CD4-positive, alpha-beta T cell treated with Interleukin-4 for 4 hours (primary cell): Measurements from ENCODE around the gene ETS1.

Source experiments
- DNase-seq: peaks from one replicate; pipeline ENCODE4 v3.0.0-alpha.2; 2020

The ETS1 gene

GRCh38 chr11:128616161-128616560 lies 28.8 kb upstream of the ETS1 start:
- no peak for DNase-seq

GRCh38 chr11:128615612-128616011 lies 28.3 kb upstream of the ETS1 start:
- DNase-seq = no peak

GRCh38 chr11:128615076-128615475 lies 27.7 kb upstream of the ETS1 start:
- DNase-seq = no peak

- no peak for DNase-seq
Measured at GRCh38 chr11:128614026-128614425, 26.7 kb upstream of the ETS1 start.

GRCh38 chr11:128613300-128613995 lies 26.1 kb upstream of the ETS1 start:
- DNase-seq = no peak

- peak; percentile 55 for DNase-seq
Measured at GRCh38 chr11:128610721-128611617, 23.6 kb upstream of the ETS1 start.

GRCh38 chr11:128609785-128610184 lies 22.4 kb upstream of the ETS1 start:
- DNase-seq = no peak

- no peak for DNase-seq
Measured at GRCh38 chr11:128608746-128609407, 21.5 kb upstream of the ETS1 start.

- DNase-seq = no peak
Measured at GRCh38 chr11:128607819-128608218, 20.5 kb upstream of the ETS1 start.

- no peak for DNase-seq
Measured at GRCh38 chr11:128604723-128605122, 17.4 kb upstream of the ETS1 start.

- peak; percentile 22 for DNase-seq
Measured at GRCh38 chr11:128603752-128604414, 16.5 kb upstream of the ETS1 start.

- DNase-seq = no peak
Measured at GRCh38 chr11:128603003-128603696, 15.8 kb upstream of the ETS1 start.

- DNase-seq = no peak
Measured at GRCh38 chr11:128599729-128600128, 12.4 kb upstream of the ETS1 start.

GRCh38 chr11:128598506-128599150 lies 11.3 kb upstream of the ETS1 start:
- no peak for DNase-seq

GRCh38 chr11:128598096-128598495 lies 10.7 kb upstream of the ETS1 start:
- no peak for DNase-seq

- no peak for DNase-seq
Measured at GRCh38 chr11:128597209-128597608, 9.9 kb upstream of the ETS1 start.

GRCh38 chr11:128596250-128596649 lies 8.9 kb upstream of the ETS1 start:
- DNase-seq = no peak

GRCh38 chr11:128595775-128596174 lies 8.4 kb upstream of the ETS1 start:
- no peak for DNase-seq

- no peak for DNase-seq
Measured at GRCh38 chr11:128595221-128595620, 7.9 kb upstream of the ETS1 start.

- no peak for DNase-seq
Measured at GRCh38 chr11:128594226-128594625, 6.9 kb upstream of the ETS1 start.

- no peak for DNase-seq
Measured at GRCh38 chr11:128593281-128593680, 5.9 kb upstream of the ETS1 start.

- DNase-seq = no peak
Measured at GRCh38 chr11:128592454-128592853, 5.1 kb upstream of the ETS1 start.
